GM12875 (cell line): ENCODE data around the gene AMBRA1.

Source experiments
- H3K4me3 ChIP-seq: one replicate; pipeline ENCODE4 v1.5.1; 2011; ENCODE audit warnings: low read depth, low read length, control low read depth
- TF ChIP-seq, protein P1 (sequence below): IDR thresholded peaks from 2 replicates; pipeline ENCODE4 v1.5.1; 2011; ENCODE audit warnings: low read depth, mild to moderate bottlenecking, control low read depth, inconsistent platforms, low read length, moderate library complexity, borderline replicate concordance; ENCODE audit not compliant: insufficient read depth

Gene AMBRA1

DNA sequence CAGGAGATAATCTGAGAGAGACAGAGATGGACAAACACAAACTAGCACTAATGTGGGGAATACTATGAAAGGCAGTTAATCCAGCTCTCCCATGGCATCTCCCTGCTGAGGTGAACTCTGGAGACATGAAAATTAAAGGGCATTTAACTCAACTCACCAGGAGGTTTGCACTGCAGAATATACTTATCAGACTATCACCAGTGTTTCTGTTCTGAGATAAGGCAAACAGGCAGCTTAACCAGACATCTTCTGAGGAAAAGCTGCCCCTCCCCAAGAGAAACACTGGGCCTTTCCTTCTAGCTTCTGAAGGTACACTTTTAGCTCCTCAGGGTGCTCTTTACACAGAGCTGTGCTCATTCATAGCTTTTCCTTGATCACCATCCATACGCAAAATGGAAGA lies 85.5 kb downstream of the AMBRA1 start:
- TF ChIP-seq, protein P1, sequence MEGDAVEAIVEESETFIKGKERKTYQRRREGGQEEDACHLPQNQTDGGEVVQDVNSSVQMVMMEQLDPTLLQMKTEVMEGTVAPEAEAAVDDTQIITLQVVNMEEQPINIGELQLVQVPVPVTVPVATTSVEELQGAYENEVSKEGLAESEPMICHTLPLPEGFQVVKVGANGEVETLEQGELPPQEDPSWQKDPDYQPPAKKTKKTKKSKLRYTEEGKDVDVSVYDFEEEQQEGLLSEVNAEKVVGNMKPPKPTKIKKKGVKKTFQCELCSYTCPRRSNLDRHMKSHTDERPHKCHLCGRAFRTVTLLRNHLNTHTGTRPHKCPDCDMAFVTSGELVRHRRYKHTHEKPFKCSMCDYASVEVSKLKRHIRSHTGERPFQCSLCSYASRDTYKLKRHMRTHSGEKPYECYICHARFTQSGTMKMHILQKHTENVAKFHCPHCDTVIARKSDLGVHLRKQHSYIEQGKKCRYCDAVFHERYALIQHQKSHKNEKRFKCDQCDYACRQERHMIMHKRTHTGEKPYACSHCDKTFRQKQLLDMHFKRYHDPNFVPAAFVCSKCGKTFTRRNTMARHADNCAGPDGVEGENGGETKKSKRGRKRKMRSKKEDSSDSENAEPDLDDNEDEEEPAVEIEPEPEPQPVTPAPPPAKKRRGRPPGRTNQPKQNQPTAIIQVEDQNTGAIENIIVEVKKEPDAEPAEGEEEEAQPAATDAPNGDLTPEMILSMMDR = no peak
- no peak overlapping the region for H3K4me3 ChIP-seq

DNA sequence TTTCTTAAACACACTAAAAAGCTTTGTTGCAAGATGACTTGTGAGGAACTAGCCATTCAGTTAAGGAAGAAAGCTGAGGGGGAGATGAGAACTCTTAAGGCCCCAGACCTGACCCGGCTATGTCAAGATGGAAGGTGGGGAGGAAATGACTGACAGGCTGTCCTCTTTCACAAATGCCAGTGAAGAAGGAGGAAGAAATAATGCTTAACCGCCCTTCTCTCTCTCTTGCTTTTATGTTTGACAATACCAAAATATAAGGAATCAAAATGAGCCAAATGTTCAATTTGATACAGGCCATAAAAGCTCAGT lies 87.4 kb downstream of the AMBRA1 start:
- no peak overlapping the region for H3K4me3 ChIP-seq

DNA sequence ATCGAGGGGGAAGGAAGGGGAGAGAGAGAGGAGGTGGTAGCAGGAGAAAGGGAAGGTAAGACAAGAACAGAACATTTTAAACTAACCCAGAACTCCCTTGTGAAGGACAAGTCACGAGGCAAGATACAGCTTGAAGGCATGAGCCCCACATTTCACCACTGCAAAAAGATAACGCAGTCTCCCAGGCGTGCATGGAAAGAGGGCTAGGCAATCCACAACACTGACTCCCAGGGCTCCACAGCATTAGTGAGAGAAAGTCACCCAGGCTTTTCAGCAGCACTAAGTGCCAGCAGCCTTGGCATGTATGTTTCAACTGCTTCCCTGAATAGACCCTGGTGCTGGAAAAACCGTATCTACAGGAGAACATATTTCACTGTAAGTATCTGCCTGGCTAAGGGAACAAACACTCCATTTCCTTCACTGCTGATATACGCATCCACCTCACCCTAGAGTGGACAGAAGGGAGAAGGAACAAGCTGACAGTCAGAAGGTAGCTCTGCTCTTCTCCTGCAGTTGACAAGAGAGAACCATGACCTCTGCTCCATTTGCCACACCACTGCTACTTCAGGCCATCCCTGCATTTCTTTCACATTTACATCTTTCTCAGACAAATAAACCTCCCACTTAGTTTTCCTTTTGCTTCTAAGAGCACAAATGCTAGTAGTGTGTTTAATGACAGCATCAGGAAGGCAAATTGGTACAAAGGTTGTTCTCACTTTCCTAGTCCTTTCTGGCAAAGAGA lies 87.9 kb downstream of the AMBRA1 start:
- TF ChIP-seq, protein P1 = no peak
- H3K4me3 ChIP-seq = no peak overlapping the region

More for the DNA sequence above, 87.4 kb downstream of the AMBRA1 start:
- TF ChIP-seq, protein P1 = no peak

DNA sequence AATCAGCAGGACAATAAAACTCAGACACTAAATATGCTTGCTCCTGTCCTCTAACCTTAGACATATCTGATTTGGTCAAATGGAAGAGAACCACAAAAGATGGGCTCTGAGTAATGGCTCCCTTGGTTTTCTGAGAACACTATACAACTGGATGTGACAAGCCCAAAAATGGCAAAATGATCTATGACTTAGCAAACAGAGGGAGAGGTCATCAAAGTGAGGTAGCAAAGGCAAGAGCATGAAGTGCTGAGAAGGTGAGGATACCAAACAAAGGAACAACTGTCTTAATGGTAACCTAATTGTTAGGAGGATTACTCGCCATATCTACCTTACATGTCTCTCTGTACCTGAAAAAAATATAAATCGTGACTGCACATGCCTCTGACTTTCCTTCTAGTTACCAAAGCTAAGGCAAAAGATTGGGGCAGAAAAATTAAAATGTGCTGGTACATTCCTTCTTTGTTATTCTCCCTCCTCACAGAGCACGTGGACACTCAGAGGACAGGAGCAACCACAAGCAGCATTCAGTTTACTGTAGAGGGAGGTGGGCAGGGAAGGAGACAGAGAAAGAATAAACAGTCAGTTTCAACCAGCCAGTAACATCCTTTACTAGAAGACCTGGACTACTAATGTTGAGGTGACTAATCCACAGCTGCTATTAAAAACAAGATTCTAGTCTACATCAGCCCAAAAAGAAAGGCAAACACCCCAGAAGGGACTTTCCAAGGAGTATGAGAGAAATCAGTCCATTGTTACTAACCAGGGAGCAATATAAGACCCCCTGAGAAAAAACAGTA lies 88.8 kb downstream of the AMBRA1 start:
- TF ChIP-seq, protein P1 = no peak

DNA sequence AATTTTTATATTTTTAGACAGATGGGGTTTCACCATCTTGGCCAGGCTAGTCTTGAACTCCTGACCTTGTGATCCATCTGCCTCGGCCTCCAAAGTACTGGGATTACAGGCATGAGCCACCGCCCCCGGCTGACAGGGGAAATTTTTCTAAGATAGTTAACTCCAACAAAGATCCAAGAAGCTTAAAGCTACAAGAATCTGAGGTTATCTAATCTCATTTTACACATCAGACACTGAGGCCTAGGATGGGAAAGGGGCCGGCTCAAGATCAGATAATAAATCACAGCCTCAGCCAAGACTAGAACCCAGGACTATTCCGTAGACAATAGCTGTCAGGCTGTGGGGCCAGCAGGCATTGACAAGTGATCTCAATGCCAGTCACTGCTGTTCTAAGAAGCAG lies 94.0 kb downstream of the AMBRA1 start:
- TF ChIP-seq, protein P1 = no peak
- H3K4me3 ChIP-seq = no peak overlapping the region

More for the DNA sequence above, 88.8 kb downstream of the AMBRA1 start:
- H3K4me3 ChIP-seq = no peak overlapping the region

DNA sequence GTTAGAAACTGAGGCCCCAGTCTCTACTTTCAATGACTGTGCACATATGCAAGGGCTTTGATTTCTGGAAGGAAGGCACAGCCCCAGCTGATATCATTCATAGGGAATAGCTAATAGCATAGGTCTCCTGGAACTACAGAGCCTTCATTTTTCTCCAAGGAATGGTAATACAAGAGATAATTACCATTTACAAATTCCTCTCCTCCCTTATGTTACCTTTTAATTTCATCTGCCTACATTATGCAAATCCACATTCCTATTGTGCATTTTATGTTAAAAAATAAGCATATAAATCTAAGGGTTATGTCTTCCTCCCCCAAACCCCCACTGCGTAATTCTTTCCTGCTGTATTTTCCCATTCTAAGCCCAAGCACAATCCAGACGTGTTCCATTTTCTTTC lies 94.9 kb downstream of the AMBRA1 start:
- TF ChIP-seq, protein P1 = no peak
- no peak overlapping the region for H3K4me3 ChIP-seq

DNA sequence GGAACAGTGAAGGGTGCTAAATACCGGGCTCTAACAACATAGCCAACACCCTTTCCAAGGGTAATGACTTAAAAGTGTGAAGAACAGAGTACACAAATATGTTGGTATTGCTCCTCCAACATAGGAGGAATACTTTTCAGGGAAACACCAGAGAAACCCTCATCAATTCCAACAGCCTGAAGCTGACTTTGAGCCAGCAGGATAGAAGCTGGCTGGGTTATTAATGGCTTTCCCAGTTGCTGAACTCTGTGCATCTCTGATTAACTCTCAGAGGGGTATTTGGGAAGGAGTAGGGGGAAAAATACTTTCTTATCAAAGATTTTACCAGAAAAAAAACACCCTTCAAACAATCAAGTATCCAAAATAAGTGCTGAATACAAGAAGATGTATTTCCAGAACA lies 95.6 kb downstream of the AMBRA1 start:
- no peak overlapping the region for H3K4me3 ChIP-seq
- TF ChIP-seq, protein P1 = no peak
